ENCODE data around the gene WNT7B.

- TF ChIP-seq, protein P1, sequence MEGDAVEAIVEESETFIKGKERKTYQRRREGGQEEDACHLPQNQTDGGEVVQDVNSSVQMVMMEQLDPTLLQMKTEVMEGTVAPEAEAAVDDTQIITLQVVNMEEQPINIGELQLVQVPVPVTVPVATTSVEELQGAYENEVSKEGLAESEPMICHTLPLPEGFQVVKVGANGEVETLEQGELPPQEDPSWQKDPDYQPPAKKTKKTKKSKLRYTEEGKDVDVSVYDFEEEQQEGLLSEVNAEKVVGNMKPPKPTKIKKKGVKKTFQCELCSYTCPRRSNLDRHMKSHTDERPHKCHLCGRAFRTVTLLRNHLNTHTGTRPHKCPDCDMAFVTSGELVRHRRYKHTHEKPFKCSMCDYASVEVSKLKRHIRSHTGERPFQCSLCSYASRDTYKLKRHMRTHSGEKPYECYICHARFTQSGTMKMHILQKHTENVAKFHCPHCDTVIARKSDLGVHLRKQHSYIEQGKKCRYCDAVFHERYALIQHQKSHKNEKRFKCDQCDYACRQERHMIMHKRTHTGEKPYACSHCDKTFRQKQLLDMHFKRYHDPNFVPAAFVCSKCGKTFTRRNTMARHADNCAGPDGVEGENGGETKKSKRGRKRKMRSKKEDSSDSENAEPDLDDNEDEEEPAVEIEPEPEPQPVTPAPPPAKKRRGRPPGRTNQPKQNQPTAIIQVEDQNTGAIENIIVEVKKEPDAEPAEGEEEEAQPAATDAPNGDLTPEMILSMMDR (IDR thresholded peaks at IDR 0.05): no peak
- no peak for TF ChIP-seq POLR2A (IDR thresholded peaks at IDR 0.05)
- no peak for TF ChIP-seq EP300 (IDR thresholded peaks at IDR 0.05)
These were observed 61.1 kb downstream of the WNT7B start for GRCh38 chr22:45915841-45916240.
